ENCODE data around the gene GOLT1A. TPM values are rescaled to one million over a fixed set of nuclear protein-coding genes. Genes with fewer than 3 reads are reported as not detected.

Gene GOLT1A
- total and polyA plus RNA-seq, 4 donors: 14.1 to 103 (median 52.7) TPM

GRCh38 chr1:204259782-204260181 lies 46.0 kb upstream of the GOLT1A start:
- no peak overlapping the region for H3K4me3 ChIP-seq (ENCODE audit: low read depth in 1 of 3, low read length in 3 of 3)
- TF ChIP-seq, protein P1, sequence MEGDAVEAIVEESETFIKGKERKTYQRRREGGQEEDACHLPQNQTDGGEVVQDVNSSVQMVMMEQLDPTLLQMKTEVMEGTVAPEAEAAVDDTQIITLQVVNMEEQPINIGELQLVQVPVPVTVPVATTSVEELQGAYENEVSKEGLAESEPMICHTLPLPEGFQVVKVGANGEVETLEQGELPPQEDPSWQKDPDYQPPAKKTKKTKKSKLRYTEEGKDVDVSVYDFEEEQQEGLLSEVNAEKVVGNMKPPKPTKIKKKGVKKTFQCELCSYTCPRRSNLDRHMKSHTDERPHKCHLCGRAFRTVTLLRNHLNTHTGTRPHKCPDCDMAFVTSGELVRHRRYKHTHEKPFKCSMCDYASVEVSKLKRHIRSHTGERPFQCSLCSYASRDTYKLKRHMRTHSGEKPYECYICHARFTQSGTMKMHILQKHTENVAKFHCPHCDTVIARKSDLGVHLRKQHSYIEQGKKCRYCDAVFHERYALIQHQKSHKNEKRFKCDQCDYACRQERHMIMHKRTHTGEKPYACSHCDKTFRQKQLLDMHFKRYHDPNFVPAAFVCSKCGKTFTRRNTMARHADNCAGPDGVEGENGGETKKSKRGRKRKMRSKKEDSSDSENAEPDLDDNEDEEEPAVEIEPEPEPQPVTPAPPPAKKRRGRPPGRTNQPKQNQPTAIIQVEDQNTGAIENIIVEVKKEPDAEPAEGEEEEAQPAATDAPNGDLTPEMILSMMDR (IDR thresholded peaks at IDR 0.05; ENCODE audit: low read depth, low read length, missing input control): no peak
- no peak for TF ChIP-seq GABPA (IDR thresholded peaks at IDR 0.05 in 1 of 2, conservative IDR thresholded peaks at IDR 0.05 in 1 of 2)
- no peak for TF ChIP-seq SP1 (IDR thresholded peaks at IDR 0.05)
- TF ChIP-seq HNF4G (IDR thresholded peaks at IDR 0.05): no peak
- TF ChIP-seq NR2F2 (IDR thresholded peaks at IDR 0.05): no peak
- no peak for TF ChIP-seq HNF4A (conservative IDR thresholded peaks at IDR 0.05)
- TF ChIP-seq EGR1 (IDR thresholded peaks at IDR 0.05; ENCODE audit: low read depth in 2 of 2): no peak
- TF ChIP-seq, protein P2, sequence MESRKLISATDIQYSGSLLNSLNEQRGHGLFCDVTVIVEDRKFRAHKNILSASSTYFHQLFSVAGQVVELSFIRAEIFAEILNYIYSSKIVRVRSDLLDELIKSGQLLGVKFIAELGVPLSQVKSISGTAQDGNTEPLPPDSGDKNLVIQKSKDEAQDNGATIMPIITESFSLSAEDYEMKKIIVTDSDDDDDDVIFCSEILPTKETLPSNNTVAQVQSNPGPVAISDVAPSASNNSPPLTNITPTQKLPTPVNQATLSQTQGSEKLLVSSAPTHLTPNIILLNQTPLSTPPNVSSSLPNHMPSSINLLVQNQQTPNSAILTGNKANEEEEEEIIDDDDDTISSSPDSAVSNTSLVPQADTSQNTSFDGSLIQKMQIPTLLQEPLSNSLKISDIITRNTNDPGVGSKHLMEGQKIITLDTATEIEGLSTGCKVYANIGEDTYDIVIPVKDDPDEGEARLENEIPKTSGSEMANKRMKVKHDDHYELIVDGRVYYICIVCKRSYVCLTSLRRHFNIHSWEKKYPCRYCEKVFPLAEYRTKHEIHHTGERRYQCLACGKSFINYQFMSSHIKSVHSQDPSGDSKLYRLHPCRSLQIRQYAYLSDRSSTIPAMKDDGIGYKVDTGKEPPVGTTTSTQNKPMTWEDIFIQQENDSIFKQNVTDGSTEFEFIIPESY (IDR thresholded peaks at IDR 0.05): no peak
- TF ChIP-seq YY1 (IDR thresholded peaks at IDR 0.05): no peak
- no peak for TF ChIP-seq FOXA1 (IDR thresholded peaks at IDR 0.05)
- TF ChIP-seq TAF1 (conservative IDR thresholded peaks at IDR 0.05): no peak
- no peak for TF ChIP-seq RAD21 (IDR thresholded peaks at IDR 0.05)
- TF ChIP-seq, protein P3, sequence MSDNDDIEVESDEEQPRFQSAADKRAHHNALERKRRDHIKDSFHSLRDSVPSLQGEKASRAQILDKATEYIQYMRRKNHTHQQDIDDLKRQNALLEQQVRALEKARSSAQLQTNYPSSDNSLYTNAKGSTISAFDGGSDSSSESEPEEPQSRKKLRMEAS (IDR thresholded peaks at IDR 0.05): no peak
- no peak for TF ChIP-seq ATF3 (IDR thresholded peaks at IDR 0.05)
- TF ChIP-seq, protein P4, sequence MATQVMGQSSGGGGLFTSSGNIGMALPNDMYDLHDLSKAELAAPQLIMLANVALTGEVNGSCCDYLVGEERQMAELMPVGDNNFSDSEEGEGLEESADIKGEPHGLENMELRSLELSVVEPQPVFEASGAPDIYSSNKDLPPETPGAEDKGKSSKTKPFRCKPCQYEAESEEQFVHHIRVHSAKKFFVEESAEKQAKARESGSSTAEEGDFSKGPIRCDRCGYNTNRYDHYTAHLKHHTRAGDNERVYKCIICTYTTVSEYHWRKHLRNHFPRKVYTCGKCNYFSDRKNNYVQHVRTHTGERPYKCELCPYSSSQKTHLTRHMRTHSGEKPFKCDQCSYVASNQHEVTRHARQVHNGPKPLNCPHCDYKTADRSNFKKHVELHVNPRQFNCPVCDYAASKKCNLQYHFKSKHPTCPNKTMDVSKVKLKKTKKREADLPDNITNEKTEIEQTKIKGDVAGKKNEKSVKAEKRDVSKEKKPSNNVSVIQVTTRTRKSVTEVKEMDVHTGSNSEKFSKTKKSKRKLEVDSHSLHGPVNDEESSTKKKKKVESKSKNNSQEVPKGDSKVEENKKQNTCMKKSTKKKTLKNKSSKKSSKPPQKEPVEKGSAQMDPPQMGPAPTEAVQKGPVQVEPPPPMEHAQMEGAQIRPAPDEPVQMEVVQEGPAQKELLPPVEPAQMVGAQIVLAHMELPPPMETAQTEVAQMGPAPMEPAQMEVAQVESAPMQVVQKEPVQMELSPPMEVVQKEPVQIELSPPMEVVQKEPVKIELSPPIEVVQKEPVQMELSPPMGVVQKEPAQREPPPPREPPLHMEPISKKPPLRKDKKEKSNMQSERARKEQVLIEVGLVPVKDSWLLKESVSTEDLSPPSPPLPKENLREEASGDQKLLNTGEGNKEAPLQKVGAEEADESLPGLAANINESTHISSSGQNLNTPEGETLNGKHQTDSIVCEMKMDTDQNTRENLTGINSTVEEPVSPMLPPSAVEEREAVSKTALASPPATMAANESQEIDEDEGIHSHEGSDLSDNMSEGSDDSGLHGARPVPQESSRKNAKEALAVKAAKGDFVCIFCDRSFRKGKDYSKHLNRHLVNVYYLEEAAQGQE (IDR thresholded peaks at IDR 0.05): no peak
- WGBS: 87% methylated on average over 5 of the region's 5 CpGs

GRCh38 chr1:204259196-204259595 lies 45.4 kb upstream of the GOLT1A start:
- H3K36me3 ChIP-seq (ENCODE audit: control insufficient read depth in 4 of 4, insufficient read depth in 3 of 4, low read depth in 1 of 4, low read length in 3 of 4): peaks cover 0 to 5% (median 4%) of the 10 kb centered on the region in 4 donors
- peak overlapping the region; percentile 72 to 81 for H3K27ac ChIP-seq (ENCODE audit: low read depth in 1 of 2, low read length in 2 of 2)
- no peak for DNase-seq (ENCODE audit: low spot score)
- no peaks in the 10 kb centered on the region for H3K9me3 ChIP-seq (ENCODE audit: control insufficient read depth in 4 of 4, low read length in 3 of 4)
- peaks cover 11 to 72% (median 63%) of the 10 kb centered on the region in 4 donors for H3K4me1 ChIP-seq (ENCODE audit: control insufficient read depth in 4 of 4, insufficient read depth in 4 of 4, low read length in 3 of 4)
- 89% methylated on average over 18 of the region's 18 CpGs for WGBS
- no peaks in the 10 kb centered on the region for H3K27me3 ChIP-seq (ENCODE audit: control insufficient read depth in 4 of 4, insufficient read depth in 4 of 4, low read length in 3 of 4)
- H3K4me3 ChIP-seq (ENCODE audit: low read depth in 1 of 3, low read length in 3 of 3): no peak overlapping the region
- H3K9ac ChIP-seq (ENCODE audit: low read depth in 1 of 2, low read length in 2 of 2): no peak overlapping the region
- TF ChIP-seq, protein P3 (IDR thresholded peaks at IDR 0.05): no peak
- TF ChIP-seq RAD21 (IDR thresholded peaks at IDR 0.05) (no peak), HNF4A (conservative IDR thresholded peaks at IDR 0.05) (no peak), ATF3 (IDR thresholded peaks at IDR 0.05) (no peak), RXRA (IDR thresholded peaks at IDR 0.05) (no peak), TAF1 (conservative IDR thresholded peaks at IDR 0.05) (no peak), HNF4G (IDR thresholded peaks at IDR 0.05) (no peak), FOXA1 (IDR thresholded peaks at IDR 0.05) (no peak), SP1 (IDR thresholded peaks at IDR 0.05) (no peak), NR2F2 (IDR thresholded peaks at IDR 0.05) (no peak), JUND (IDR thresholded peaks at IDR 0.05) (no peak), YY1 (IDR thresholded peaks at IDR 0.05) (no peak), FOXA2 (IDR thresholded peaks at IDR 0.05) (no peak)
- TF ChIP-seq, protein P2 (IDR thresholded peaks at IDR 0.05): no peak
- TF ChIP-seq, protein P1 (IDR thresholded peaks at IDR 0.05; ENCODE audit: low read depth, low read length, missing input control): no peak

More at GRCh38 chr1:204259782-204260181, 46.0 kb upstream of the GOLT1A start:
- Histone ChIP-seq H3K36me3 (ENCODE audit: control insufficient read depth in 4 of 4, insufficient read depth in 3 of 4, low read depth in 1 of 4, low read length in 3 of 4) (peaks cover 0 to 8% (median 6%) of the 10 kb centered on the region in 4 donors), H3K9ac (ENCODE audit: low read depth in 1 of 2, low read length in 2 of 2) (no peak overlapping the region), H3K27me3 (ENCODE audit: control insufficient read depth in 4 of 4, insufficient read depth in 4 of 4, low read length in 3 of 4) (no peaks in the 10 kb centered on the region), H3K4me1 (ENCODE audit: control insufficient read depth in 4 of 4, insufficient read depth in 4 of 4, low read length in 3 of 4) (peaks cover 14 to 74% (median 63%) of the 10 kb centered on the region in 4 donors), H3K27ac (ENCODE audit: low read depth in 1 of 2, low read length in 2 of 2) (peak overlapping the region; percentile 72 to 81), H3K9me3 (ENCODE audit: control insufficient read depth in 4 of 4, low read length in 3 of 4) (no peaks in the 10 kb centered on the region)
- DNase-seq (ENCODE audit: low spot score): no peak
